Rectal smooth muscle tissue (tissue), 1 donor: Measurements from ENCODE around the gene CAMK2G.
A peak's percentile ranks its signal among the peaks of the same experiment; 100 is the strongest.

ENCODE experiments used
- H3K27ac ChIP-seq: one replicate; pipeline ENCODE4 v1.7.0; 2013; ENCODE audit warnings: low read depth, low read length, inconsistent platforms
- H3K27me3 ChIP-seq: one replicate; pipeline ENCODE4 v1.7.0; 2013; ENCODE audit warnings: low read length; ENCODE audit not compliant: control insufficient read depth, insufficient read depth
- H3K36me3 ChIP-seq: one replicate; pipeline ENCODE4 v1.7.0; 2013; ENCODE audit warnings: low read length; ENCODE audit not compliant: control insufficient read depth, insufficient read depth
- H3K4me1 ChIP-seq: one replicate; pipeline ENCODE4 v1.7.0; 2013; ENCODE audit warnings: low read length; ENCODE audit not compliant: control insufficient read depth, insufficient read depth
- H3K4me3 ChIP-seq: one replicate; pipeline ENCODE4 v1.7.0; 2013; ENCODE audit warnings: low read length
- H3K9ac ChIP-seq: one replicate; pipeline ENCODE4 v1.7.0; 2013; ENCODE audit warnings: low read length

The CAMK2G gene

GRCh38 chr10:73873142-73873837 is 1.1 kb downstream of the CAMK2G start:
- Histone ChIP-seq H3K9ac (no peak overlapping the region), H3K4me1 (peaks cover 27% of the 10 kb centered on the region), H3K27me3 (no peaks in the 10 kb centered on the region), H3K36me3 (peaks cover 18% of the 10 kb centered on the region), H3K27ac (peak overlapping the region; percentile 66), H3K4me3 (peak overlapping the region; percentile 69)

GRCh38 chr10:73872190-73872710 is 2.1 kb downstream of the CAMK2G start:
- H3K27me3 ChIP-seq, result no peaks in the 10 kb centered on the region
- H3K9ac ChIP-seq, result no peak overlapping the region
- H3K27ac ChIP-seq, result peak overlapping the region; percentile 66
- H3K4me1 ChIP-seq, result peaks cover 33% of the 10 kb centered on the region
- H3K36me3 ChIP-seq, result peaks cover 23% of the 10 kb centered on the region
- H3K4me3 ChIP-seq, result peak overlapping the region; percentile 69

- H3K36me3 ChIP-seq, result peaks cover 23% of the 10 kb centered on the region
- H3K4me3 ChIP-seq, result no peak overlapping the region
- no peaks in the 10 kb centered on the region for H3K27me3 ChIP-seq
- H3K27ac ChIP-seq, result peak overlapping the region; percentile 28
- H3K4me1 ChIP-seq, result peaks cover 40% of the 10 kb centered on the region
- H3K9ac ChIP-seq, result no peak overlapping the region
Observed at GRCh38 chr10:73871295-73872189, 2.8 kb downstream of the CAMK2G start.

GRCh38 chr10:73868655-73869195 is 5.6 kb downstream of the CAMK2G start:
- Histone ChIP-seq H3K27ac (peak overlapping the region; percentile 33), H3K27me3 (no peaks in the 10 kb centered on the region), H3K4me1 (peaks cover 41% of the 10 kb centered on the region), H3K4me3 (no peak overlapping the region), H3K9ac (no peak overlapping the region), H3K36me3 (peaks cover 26% of the 10 kb centered on the region)

GRCh38 chr10:73867871-73868631 is 6.3 kb downstream of the CAMK2G start:
- Histone ChIP-seq H3K27ac (peak overlapping the region; percentile 64), H3K4me1 (peaks cover 41% of the 10 kb centered on the region), H3K36me3 (peaks cover 26% of the 10 kb centered on the region), H3K27me3 (no peaks in the 10 kb centered on the region), H3K9ac (no peak overlapping the region), H3K4me3 (no peak overlapping the region)

GRCh38 chr10:73867126-73867807 is 7.1 kb downstream of the CAMK2G start:
- H3K27ac ChIP-seq, result peak overlapping the region; percentile 64
- H3K27me3 ChIP-seq, result no peaks in the 10 kb centered on the region
- H3K9ac ChIP-seq, result no peak overlapping the region
- H3K36me3 ChIP-seq, result peaks cover 26% of the 10 kb centered on the region
- peaks cover 42% of the 10 kb centered on the region for H3K4me1 ChIP-seq
- H3K4me3 ChIP-seq, result peak overlapping the region; percentile 7

- Histone ChIP-seq H3K9ac (no peak overlapping the region), H3K27me3 (no peaks in the 10 kb centered on the region), H3K4me3 (no peak overlapping the region), H3K4me1 (peaks cover 37% of the 10 kb centered on the region), H3K27ac (peak overlapping the region; percentile 64), H3K36me3 (peaks cover 26% of the 10 kb centered on the region)
Observed at GRCh38 chr10:73866621-73867020, 7.7 kb downstream of the CAMK2G start.

- Histone ChIP-seq H3K9ac (peak overlapping the region; percentile 24), H3K4me3 (peak overlapping the region; percentile 18), H3K27ac (peak overlapping the region; percentile 55), H3K4me1 (peaks cover 34% of the 10 kb centered on the region), H3K36me3 (peaks cover 21% of the 10 kb centered on the region), H3K27me3 (no peaks in the 10 kb centered on the region)
Observed at GRCh38 chr10:73865459-73866442, 8.6 kb downstream of the CAMK2G start.

GRCh38 chr10:73865107-73865458 is 9.3 kb downstream of the CAMK2G start:
- H3K36me3 ChIP-seq, result peaks cover 22% of the 10 kb centered on the region
- no peak overlapping the region for H3K4me3 ChIP-seq
- H3K4me1 ChIP-seq, result peaks cover 34% of the 10 kb centered on the region
- H3K27me3 ChIP-seq, result no peaks in the 10 kb centered on the region
- H3K9ac ChIP-seq, result no peak overlapping the region
- no peak overlapping the region for H3K27ac ChIP-seq

GRCh38 chr10:73864229-73864628 is 10.1 kb downstream of the CAMK2G start:
- no peak overlapping the region for H3K9ac ChIP-seq
- H3K36me3 ChIP-seq, result peaks cover 26% of the 10 kb centered on the region
- no peak overlapping the region for H3K27ac ChIP-seq
- peaks cover 35% of the 10 kb centered on the region for H3K4me1 ChIP-seq
- no peaks in the 10 kb centered on the region for H3K27me3 ChIP-seq
- H3K4me3 ChIP-seq, result no peak overlapping the region
